SW480 (cell line): ENCODE measurements around the gene COPZ1.

Experiments
- DNase-seq: peaks from one replicate; pipeline ENCODE4 v3.0.0-alpha.2; 2016; ENCODE audit warnings: low spot score

The COPZ1 gene

DNA sequence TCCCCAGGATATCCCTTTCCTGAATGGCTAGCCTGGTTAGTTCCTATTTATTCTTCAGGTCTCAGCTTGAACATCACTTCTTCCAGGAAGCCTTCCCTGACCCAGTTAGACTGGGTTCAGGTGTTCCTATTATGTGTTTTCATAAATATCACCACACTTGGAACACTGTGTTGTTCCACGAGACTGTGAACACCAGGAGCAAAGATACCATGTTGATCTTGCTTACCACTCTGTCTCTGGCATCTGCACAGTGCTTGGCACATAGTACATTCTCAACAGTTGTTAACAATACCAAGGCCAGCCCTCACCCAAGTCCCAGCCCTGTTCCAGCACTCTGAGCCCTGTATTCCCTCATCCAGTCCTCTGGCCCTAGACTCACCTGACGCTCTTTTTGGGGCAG lies 73.3 kb downstream of the COPZ1 start:
- DNase-seq: no peak

DNA sequence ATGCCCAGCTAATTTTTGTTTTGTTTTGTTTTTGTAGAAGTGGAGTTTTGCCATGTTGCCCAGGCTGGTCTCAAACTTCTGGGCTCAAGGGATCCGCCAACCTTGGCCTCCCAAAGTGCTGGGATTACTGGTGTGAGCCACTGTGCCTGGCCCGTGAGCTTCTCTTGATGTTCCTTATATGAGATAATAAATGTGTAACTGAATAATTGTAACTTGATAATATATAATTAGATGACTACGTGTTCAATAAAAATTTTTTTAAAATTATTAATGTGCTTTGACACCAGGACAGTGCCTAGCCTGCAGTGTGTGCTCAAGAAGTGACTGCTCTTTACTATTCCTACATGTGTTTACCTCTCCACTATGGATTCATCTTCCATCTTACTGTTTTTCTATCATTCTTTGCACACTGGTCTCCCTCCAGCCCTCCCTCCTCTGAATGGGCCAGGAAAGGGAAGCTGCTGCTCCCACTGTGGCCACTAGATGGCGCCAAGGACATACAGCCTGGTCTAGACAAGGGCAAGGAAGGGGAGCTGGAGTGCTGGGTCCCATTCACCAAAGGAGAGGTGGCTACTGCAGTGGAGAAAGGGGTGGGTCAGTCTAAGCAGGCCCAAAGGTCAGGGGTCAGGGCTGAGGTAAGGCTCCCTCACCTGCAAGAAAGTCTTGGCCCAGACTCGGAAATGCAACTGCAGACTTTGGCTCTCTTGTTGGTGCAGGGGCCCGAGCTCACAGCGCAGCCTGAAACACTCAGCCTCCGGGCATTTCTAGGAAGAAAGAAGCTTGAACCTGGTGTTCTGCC lies 74.3 kb downstream of the COPZ1 start:
- DNase-seq: peak; percentile 72

- no peak for DNase-seq
Measured at GRCh38 chr12:54401119-54401518, 76.2 kb downstream of the COPZ1 start.
